Glomerular endothelial cell (primary cell): ENCODE data around the gene ZBTB4. TPM values are rescaled to one million over a fixed set of nuclear protein-coding genes. Genes with fewer than 3 reads are reported as not detected.
"Not testable (repeated sequence)": the region's sequence is repeated elsewhere in the genome, so short reads cannot be mapped to it uniquely, and the experiment has no call there.

Experiments
- DNase-seq: peaks from one replicate; pipeline ENCODE4 v3.0.0-alpha.2; 2011; ENCODE audit warnings: low read depth, low spot score; ENCODE audit errors: extremely low read depth
- total RNA-seq: library from RNA; depleted of rRNA; stranded (reverse); fragments of >200 nt; gene quantifications from 2 replicates; pipeline ENCODE4 v1.2.3, GENCODE V29; 2015

Gene ZBTB4
- total RNA-seq, 1 donor from 2014 or later: 43.9 TPM

DNA sequence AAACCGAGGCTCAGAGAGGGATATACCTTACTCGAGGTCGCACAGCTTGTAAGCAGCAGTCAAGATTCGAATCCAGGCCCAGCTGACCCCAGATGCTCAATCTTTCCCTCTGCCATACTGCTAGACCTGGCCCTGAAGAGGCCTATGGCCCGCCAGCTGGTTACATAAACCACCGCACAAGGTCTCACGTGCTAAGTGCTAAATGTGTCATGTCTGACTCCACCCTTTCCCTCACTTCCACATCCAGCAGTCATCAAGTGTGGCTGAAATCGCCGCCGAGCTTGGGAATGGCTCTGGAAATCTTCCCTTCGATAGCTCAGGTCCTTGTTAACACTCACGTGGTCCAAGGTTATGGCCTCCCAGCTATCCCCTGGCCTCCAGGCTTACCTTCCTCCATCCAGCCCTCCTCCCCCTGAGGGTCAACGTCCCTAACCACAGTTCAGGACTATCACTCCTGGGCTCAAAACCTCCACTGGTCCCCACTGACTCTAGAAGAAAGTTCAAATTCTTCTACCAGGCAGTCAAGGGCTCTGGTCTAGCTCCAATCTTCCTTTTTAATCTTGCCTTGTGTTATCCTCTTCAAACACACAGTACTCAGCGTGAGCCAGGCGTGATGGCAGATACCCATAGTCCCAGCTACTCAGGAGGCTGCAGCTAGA is 3.5 kb downstream of the ZBTB4 start:
- DNase-seq: no peak

DNA sequence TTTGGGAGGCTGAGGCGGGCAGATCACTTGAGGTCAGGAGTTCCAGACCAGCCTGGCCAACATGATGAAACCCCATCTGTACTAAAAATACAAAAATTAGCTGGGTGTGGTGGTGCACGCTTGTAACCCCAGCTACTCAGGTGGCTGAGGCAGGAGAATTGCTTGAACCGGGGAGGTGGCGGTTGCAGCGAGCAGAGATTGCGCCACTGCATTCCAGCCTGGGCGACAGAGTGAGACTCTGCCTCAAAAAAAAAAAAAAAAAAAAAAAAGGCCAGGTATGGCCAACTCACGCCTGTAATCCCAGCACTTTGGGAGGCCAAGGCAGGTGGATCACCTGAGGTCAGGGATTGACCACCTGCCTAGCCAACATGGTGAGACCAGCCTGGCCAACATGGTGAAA is 4.7 kb downstream of the ZBTB4 start:
- DNase-seq: not testable (repeated sequence)

DNA sequence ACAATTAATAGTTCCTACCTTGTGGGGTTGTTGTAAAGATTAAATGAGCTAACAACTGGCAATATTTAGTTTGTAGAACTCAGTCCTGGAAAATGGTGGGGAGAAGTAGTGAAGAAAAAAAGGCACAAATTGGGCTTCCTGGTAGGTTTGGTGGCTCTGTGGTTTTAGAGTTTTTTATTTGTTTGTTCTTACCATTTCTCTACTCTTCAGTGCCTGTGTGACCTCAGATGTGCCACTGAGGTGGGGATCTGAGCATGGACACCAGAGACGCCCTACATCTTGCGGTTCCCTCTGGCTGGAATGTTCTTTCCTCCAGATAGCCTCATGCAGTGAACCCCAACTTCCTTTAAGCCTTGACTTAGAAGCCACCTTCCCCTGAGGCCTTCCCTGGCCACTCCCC is 7.7 kb downstream of the ZBTB4 start:
- no peak for DNase-seq

DNA sequence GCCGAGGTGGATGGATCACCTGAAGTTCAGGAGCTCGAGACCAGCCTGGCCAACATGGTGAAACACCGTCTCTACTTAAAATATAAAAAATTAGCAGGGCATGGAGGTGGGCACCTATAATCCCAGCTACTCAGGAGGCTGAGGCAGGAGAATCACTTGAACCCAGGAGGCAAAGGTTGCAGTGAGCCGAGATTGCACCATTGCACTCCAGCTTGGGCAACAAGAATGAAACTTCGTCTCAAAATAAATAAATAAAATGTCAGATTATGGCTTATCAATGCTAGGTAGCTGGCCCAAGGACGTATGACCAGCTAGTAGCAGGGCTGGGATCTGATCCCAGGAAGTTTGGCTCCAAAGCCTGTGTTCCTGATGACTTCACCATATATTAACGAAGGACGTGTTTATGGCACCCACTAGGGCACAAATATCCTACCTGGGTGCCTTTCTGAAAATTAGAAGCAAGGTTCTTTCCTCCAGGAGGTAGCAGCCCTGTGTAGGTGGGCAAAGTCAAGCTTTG is 8.9 kb downstream of the ZBTB4 start:
- not testable (repeated sequence) for DNase-seq

DNA sequence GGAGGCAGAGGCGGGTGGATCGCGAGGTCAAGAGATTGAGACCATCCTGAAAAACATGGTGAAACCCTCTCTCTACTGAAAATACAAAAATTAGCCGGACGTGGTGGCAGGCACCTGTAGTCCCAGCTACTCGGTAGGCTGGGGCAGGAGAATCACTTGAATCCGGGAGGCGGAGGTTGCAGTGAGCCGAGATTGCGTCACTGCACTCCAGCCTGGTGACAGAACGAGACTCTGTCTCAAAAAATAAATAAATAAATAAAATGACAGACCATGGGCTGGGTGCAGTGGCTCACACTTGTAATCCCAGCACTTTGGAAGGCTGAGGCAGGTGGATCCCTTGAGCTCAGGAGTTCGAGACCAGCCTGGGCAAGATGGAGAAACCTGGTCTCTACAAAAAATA is 9.6 kb downstream of the ZBTB4 start:
- not testable (repeated sequence) for DNase-seq

DNA sequence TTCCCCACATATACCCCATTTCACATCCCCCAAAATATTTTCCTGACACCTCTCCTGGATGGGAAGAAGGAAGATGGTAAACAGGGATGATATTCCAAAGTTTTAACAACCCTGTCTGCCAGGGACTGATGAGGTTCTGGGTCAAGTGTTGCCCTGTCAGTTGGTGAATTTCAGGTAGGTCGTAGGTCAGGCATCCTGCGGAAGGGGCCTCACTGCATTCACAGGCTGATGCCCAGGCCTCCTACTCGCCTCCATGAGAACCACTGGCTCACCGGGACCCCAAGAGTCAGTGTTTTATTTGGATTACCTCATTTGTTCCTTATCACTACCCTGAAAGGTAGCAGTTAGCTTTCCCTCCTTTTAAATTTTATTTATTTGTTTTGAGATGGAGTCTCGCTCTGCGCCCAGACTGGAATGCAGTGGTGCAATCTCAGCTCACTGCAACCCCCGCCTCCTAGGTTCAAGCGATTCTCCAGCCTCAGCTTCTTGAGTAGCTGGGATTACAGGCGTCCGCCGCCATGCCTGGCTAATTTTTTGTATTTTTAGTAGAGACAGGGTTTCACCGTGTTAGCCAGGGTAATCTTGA is 10.5 kb downstream of the ZBTB4 start:
- DNase-seq: no peak

DNA sequence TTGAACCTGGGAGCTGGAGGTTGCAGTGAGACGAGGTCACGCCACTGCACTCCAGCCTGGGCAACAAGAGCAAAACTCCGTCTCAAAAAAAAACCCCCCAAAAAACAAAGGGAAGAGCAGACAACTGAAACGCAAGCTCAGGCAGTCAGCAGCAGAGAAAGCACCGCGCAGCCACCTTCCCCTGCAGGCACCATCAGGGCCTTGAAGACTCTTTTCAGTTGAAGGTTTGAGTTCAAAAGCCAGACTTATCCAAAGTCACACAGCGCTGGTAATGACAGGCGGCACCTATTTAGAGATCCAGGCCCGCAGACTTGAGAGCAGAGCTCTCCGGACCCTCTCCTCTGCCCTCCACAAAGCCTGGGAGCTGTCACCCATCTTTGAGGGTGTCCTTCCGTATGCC is 11.1 kb downstream of the ZBTB4 start:
- DNase-seq: no peak

DNA sequence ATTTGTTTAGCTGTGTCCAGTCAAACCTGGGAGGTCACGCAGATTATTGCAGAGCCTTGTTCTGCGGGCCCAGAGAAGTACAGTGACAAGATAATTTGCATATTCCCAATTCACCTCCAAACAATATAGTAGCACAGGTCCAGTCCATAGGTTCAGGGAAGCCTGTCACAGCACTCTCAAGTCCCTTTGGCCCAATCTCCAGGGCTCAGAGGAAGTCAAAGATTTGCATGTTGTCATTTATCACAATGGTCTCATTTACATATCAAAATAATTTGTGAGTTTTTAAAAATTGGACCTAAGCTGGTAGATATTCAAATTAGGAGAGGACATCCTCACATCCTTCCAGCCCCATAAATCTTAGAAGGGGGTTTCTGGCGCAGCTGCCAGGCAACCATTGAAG is 11.9 kb downstream of the ZBTB4 start:
- DNase-seq: no peak

DNA sequence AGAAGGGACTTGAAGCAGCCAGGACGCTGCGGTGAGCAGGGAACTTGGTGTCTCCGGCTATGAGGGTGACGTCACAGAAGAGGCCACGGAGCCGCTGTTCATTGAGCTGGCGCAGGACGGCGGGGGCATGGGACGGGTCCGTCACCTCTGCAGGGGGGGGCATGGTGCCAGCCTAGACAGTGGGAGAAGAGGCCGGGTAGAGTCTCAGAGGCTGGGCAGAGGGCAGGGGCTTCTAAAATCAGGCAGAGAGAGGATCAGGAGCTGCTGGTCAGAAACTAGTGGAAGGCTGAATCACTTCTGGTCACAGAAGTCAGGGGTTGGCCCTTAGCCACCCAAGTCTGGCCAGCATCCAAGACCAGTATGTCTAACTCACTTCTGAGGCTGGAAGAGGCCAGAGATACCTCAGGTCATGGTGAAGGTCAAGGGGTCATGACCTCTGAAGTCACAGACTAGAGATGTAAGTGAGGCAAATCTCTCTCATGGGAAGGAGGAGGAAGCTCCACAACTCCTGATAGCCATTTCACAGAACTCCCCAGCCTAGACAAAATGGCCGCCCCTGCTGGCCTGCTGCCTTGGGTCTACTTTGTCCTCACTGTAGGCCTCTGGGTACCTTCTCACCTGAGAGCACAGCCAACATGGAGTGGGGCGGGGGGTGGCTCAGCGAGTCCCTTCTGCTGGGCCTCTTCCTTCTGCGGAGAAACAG is 12.6 kb downstream of the ZBTB4 start:
- no peak for DNase-seq

DNA sequence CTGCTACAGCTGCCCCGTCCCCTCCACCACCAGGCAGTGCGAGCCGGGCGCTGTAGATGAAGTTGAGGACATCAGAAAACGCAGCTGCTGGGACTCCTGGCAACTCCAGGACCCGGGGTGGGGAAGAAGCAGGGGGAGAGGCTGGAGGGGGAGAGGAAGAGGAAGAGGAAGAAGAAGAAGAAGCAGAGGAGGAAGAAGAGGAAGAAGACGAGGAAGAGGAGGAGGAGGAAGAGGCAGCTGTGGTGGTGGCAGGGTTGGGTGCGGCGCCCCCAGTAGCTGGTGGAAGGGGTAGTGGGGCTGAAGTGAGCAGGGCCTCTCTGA is 13.2 kb downstream of the ZBTB4 start:
- DNase-seq: no peak

DNA sequence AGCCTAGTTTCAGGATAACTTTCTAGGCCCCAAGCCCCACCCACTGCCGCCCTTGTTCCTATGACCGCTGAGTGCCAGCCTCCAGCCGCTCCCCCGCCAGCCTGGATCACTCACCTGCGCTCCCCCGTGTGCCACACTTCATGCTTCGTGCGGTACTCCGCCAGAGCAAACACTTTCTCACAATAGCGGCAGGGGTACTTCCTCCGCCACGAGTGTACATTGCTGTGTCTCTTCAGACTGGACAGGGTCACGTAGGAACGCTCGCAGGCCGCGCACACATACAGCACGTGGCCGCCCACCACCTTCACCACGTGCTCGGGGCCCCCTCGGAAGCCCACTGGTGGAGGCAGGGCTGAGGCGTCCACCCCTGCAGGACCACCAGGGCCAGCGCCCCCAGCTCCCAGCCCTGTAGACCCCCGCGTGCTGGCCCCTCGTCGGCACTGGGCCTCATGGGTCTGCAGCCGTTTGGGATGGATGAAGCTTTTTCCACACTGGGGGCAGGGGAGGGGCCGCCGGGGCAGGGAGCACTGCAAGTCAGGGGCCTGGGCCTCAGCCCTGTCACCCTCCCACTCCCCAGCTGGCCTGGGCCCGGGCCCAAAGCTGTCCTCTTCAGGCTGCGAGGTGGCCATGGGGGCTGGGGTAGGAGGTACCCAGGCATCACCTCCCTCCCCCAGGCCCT is 13.7 kb downstream of the ZBTB4 start:
- no peak for DNase-seq

DNA sequence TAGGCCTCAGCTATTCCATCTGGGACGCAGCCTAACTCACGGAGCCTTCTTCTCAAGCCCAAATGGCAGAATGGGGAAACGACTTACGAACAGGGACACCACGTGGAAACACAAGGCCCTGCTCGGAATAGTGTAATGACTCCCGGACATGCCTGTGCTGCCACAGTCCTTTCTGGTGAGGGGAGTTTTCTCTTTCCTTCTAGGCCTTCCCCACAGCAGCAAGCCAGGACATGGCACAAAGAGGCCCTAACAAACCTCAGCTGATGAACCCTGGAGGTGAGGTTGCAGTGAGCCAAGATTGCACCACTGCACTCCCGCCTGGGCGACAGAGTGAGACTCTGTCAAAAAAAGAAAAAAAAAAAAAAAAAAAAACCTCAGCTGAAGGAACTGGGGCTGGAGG is 15.3 kb downstream of the ZBTB4 start:
- no peak for DNase-seq

DNA sequence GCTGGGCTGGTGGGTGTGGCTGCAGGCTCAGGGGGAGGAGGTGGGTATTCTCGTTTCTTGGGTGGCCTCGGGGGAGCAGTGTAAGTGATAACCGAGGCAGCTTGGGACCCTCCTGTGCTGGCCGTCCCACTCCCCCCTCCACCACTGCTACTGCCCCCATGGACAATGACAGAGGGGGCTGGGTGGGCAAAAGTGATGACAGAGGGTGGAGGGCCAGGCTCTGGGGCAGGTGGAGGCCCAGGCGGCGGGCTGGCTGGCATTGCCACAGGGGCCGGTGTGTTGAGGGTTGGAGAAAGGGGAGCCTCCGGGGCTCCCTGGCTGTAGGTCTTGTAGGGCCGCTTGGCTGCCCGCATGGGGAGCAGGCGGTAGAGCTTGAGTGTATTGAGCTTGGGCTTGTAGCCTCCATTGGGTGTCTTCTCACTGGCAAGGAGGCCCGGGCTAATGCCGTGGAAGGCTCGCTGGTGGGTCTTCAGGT is 16.0 kb downstream of the ZBTB4 start:
- DNase-seq: no peak

DNA sequence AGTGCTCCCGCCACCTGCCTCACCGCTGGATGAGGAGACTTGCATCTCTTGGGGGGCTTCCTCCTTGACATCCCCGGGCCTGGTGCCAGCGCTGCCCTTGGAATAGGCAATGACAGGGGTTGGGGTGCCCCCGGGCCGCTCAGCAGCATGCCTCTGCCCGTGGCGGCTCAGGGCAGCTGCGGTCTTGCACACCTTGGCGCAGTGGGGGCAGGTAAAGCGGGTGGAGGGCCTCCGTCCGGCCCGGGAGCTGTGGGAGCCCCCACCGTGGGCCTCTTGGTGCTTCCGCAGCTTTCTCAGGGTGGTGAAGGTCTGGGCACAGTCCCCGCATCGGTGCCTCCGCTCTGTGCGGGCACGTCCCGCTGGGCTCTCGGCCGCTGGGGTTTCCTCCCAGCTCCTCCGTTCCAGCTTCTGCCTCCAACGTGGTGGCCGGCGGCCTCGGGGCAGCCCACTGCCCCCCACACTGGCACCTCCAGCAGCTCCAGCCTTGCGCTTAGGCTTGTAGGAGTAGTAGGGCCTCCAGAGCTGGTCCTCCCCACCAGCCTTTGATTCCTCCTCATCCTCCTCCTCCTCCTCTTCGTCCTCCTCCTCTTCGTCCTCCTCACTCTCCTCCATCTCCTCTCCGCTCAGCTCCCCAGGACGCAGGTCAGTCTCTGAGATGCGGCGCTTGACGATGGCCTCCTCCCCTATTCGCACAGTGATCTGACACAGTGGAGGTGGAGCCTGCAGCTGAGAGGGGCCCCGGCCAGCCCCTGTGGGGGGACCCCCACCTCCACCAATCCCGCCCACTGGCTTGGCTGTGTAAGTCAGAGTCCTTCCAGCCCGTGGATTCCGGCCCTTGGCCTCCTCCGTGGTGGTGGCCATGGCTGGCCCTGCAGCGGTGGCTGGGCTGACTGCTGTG is 16.7 kb downstream of the ZBTB4 start:
- no peak for DNase-seq

DNA sequence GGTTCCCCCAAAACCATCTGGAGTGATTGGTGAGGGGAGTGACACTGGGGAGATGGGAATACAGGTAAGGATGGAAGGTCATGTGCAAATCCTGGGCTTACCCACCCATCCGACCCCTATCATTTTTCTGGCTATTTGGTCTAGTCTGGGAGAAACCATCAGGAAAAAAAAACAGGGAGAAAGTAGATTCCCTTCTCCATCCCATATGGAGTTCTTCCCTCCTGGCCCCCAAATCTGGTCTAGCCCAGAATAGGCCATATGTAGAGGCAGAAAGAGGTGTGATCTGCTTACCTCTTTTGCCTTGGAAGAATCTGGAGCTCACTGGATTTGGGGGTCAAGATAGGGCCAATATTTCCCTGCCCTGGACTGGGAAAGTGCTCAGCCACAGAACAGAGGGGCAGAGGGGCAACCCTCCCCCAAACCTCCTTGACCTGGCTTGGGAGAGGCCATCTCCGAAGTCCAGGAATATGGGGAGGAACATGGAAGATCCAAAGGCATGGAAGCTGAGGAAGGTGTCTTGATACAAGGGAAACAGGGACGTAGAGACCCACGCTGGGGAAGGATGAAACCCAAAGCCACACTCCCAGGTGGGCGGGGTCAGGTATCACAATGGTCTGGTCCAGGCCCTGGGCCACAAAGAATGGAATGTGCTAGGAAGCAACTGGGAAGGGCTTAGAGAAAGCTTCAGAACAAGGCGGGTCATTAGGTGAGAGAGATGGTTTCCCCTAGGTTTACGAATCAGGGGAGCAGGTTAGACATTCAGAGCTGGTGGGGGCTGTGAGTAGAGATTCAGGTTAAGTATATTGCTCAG is 18.4 kb downstream of the ZBTB4 start:
- no peak for DNase-seq

DNA sequence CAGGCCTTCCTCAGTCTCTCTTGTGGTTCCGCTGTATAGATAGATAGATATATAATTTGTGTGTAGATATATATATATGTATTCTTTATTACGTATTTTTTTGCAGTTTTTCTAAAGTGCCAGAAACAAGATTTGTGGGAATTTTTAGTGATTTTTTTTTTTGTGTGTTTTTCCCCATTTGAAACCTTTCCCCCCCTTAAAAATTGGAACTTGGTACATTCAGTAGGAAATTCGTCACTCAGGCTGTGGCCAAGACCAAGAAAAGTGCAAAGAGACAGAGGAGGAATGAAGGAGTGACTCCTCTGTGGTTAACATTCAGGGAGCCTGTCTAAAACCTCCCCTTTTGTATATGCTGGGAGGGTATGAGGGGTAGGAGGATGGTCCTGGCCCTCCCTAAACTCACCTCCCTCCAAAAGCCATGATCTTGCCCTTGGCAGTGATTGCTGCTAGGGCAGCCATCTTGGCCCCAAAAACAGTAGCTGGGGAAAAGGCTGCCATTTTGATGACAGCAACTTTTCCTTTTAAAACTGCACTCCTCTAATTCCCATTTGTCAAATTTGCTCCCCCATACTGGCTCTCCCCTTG is 19.4 kb downstream of the ZBTB4 start:
- no peak for DNase-seq

DNA sequence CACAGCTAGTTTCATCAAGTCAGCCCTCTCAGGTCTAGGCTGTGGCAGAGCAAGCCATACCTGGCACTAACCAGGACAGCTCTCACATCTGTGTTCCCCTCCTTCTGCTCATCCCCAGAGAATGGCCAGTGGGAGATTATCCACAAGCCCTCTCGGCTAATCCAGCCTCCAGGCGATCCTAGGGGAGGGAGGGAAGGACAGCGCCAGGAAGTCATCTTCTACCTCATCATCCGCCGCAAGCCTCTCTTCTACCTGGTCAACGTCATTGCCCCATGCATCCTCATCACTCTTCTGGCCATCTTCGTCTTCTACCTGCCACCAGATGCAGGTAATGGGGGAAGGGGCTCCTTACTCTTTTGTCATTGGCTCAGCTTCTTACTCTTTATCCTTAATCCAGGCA is 31.0 kb downstream of the ZBTB4 start:
- DNase-seq: no peak

DNA sequence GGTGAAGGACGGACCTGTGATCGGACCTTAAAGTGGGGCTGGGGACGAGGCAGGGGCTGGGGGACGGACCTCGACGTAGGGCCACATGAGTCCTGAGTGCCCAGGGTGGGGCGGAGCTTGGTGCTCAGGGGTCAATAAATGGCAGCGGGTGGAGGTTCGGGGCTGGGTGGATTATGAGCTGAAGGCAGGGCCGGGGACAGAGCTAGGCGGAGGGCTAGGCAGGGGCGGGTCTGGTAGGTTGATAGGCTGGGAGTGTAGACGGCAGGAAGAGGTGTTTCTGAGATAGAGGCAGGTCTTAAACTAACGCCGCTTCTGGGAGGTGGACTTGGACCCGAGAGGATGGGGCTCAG is 33.8 kb downstream of the ZBTB4 start:
- no peak for DNase-seq
